ENCODE measurements around the gene NEUROD2. TPM values are rescaled to one million over a fixed set of nuclear protein-coding genes. Genes with fewer than 3 reads are reported as not detected.
A peak's percentile ranks its signal among the peaks of the same experiment; 100 is the strongest.

The NEUROD2 gene
- total RNA-seq, result not detected

DNA sequence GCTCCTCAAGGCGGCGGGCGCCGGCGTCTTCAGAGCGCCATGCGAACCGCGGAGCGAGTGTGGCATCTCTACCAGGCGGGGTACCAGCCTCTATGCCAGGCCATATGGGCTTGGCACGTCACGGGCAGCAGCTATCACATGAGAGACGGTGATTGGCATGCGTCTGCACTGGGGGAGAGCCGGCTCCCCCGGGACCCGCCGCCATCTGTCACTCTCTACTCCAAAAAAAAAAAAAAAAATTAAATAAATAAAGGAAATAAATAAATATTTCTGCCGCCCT is at the start of gene NEUROD2:
NEUROD2 (minus strand) TSS at position 70 of the 280 bp plus-strand sequence. CDS start 1,321 bp downstream, outside the sequence.
- Mint-ChIP-seq H3K27me3 (peaks cover 18 to 23% of the 10 kb centered on the region in 2 donors), H3K9me3 (no peaks in the 10 kb centered on the region), H3K36me3 (no peaks in the 10 kb centered on the region), H3K27ac (no peak within 1 kb of the TSS), H3K4me3 (no peak within 1 kb of the TSS), H3K4me1 (ENCODE audit: low read depth in 2 of 2) (peaks cover 0 to 6% of the 10 kb centered on the region in 2 donors)
- ATAC-seq (no peak), DNase-seq (ENCODE audit: low spot score) (no peak)

DNA sequence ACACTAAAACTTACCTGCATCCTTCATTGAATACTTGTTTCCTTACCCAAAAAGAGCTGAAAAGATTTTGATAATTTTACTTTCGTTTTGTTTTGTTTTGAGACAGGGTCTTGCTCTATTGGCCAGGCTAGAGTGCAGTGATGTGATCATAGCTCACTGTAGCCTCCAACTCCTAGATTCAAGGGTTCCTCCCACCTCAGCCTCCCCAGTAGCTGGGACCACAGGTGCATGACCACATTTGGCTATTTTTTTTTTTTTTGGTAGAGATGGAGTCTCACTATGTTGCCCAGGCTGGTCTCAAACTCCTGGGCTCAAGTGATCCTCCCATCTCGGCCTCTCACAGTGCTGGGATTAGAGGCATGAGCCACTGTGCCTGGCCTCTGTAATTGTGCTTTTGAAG is 47.4 kb upstream of the NEUROD2 start:
- no peaks in the 10 kb centered on the region for H3K36me3 Mint-ChIP-seq
- no peak overlapping the region for H3K4me3 Mint-ChIP-seq
- no peak for ATAC-seq
- no peaks in the 10 kb centered on the region for H3K27me3 Mint-ChIP-seq
- peaks cover 28 to 31% of the 10 kb centered on the region in 2 donors for H3K4me1 Mint-ChIP-seq (ENCODE audit: low read depth in 2 of 2)
- no peak for DNase-seq (ENCODE audit: low spot score)
- no peaks in the 10 kb centered on the region for H3K9me3 Mint-ChIP-seq
- peak overlapping the region in 1 of 2 donors; percentile 16 for H3K27ac Mint-ChIP-seq

DNA sequence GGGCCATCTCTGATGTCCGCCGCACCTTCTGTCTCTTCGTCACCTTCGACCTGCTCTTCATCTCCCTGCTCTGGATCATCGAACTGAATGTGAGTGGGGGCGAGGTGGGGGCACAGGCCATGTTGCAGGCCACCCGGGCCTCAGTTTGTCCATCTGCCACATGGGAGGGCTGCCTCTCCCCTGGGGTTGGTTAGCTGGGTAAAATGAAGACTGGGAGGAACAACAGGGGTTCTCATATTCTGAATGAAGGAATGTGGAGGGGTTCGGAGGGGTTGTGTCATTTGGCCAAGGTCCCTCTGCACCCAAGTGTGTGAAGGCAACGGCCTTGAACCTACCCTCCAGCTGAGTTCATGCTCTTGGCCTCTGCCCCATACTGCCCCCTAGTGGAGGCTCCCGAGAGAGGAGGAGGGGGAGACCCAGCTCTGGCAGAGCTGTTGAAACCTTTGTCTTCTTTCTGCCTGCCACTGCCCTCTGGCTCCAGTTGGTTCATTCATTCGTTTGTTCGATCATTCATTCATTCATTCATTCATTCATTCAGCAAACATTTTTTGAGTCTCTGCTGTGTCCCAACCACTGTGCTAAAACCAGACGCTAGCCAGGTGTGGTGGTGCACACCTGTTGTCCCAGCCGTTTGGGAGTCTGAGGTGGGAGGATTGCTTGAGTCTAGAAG is 46.1 kb upstream of the NEUROD2 start:
- Mint-ChIP-seq H3K27me3 (no peaks in the 10 kb centered on the region), H3K9me3 (no peaks in the 10 kb centered on the region), H3K4me1 (ENCODE audit: low read depth in 2 of 2) (peaks cover 37 to 39% of the 10 kb centered on the region in 2 donors), H3K27ac (peak overlapping the region in 1 of 2 donors; percentile 45), H3K4me3 (no peak overlapping the region), H3K36me3 (no peaks in the 10 kb centered on the region)
- DNase-seq (ENCODE audit: low spot score), result peak; percentile 77
- ATAC-seq, result peak; percentile 72 to 83

DNA sequence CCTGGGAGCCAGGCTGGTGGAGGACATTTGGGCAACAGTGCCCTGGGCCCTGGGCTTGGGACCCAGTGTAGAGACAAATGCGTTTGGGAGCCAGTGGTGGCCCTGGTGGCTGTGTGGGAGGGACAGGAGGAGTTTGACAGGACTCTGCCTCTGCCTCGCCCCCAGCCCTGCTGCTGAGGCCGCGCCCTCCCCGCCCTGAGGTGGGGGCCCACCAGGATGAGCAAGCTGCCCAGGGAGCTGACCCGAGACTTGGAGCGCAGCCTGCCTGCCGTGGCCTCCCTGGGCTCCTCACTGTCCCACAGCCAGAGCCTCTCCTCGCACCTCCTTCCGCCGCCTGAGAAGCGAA is 45.6 kb upstream of the NEUROD2 start:
- no peaks in the 10 kb centered on the region for H3K9me3 Mint-ChIP-seq
- peaks cover 39 to 43% of the 10 kb centered on the region in 2 donors for H3K4me1 Mint-ChIP-seq (ENCODE audit: low read depth in 2 of 2)
- peak in 1 of 2 donors; percentile 40 for ATAC-seq
- no peak for DNase-seq (ENCODE audit: low spot score)
- no peaks in the 10 kb centered on the region for H3K36me3 Mint-ChIP-seq
- no peak overlapping the region for H3K4me3 Mint-ChIP-seq
- no peak overlapping the region for H3K27ac Mint-ChIP-seq
- no peaks in the 10 kb centered on the region for H3K27me3 Mint-ChIP-seq

DNA sequence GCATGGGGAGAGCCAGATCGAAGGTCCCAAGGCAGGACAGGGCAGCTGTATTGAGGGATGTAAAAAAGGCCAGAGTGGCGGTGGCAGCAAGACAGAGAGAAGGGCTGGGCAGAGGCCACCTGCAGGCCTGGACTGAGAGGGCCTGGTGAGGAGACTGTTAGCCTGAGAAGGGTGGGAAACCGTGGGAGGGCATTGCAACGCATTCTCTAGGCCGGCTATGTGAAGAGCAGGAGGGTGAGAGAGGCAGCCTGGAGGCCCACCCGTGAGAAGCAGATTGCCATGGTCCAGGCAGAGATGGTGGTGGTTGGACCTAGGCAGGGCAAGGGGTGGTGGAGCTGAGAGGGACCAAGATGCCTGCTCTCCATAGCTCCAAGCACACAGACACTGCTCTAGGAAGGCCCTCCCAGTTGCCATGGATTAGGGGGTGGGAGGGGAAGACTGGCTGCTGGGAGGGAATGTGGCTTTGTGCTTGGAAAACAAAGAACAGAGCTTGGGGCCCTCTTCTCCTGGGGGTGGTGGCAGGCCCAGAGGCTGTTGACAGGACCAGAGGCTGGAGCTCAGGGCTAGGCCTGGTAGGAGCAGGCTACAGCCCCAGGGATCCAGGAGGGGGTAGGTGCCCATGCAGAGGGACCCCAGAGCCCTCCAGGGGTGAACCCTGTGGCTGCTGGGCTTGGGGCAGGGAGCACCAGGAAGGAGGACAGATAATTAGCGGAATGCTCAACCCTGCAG is 45.0 kb upstream of the NEUROD2 start:
- H3K27ac Mint-ChIP-seq, result peak overlapping the region; percentile 25 to 74

DNA sequence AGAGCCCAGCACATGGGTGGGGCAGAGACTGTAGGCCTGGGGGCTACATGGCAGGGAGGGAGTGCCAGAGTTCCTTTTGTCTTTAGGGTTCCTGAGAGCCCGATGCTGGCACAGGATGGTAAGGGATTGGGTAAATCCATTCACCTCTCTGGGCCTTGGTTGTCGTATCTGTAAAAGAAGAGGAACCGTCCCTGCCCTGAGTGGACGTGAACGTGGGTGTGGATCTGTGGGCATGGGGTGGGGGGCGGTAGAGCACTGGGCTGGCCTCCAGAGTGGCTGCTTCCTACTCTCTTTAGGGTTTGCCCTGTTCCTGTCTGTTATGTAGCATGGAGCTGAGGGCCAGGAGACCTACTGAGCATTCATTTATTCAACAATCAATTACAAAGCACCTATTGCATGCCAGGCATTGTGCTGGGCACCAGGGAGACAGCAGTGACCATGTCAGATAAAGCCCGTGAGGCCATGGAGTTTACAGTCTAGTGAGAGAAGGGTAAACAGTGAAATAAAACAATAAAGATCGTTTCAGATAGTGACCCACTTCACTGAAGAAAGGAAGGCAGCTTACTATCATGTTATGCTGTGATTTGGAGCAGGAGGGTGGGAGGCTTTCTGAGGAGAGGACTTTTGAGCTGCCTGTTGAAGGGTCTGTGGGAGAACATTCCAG is 44.3 kb upstream of the NEUROD2 start:
- no peaks in the 10 kb centered on the region for H3K36me3 Mint-ChIP-seq
- H3K27ac Mint-ChIP-seq, result peak overlapping the region; percentile 25 to 74
- no peaks in the 10 kb centered on the region for H3K27me3 Mint-ChIP-seq
- no peaks in the 10 kb centered on the region for H3K9me3 Mint-ChIP-seq
- H3K4me1 Mint-ChIP-seq (ENCODE audit: low read depth in 2 of 2), result peaks cover 42 to 43% of the 10 kb centered on the region in 2 donors
- ATAC-seq (no peak), DNase-seq (ENCODE audit: low spot score) (no peak)
- no peak overlapping the region for H3K4me3 Mint-ChIP-seq

More for the DNA sequence above, 45.0 kb upstream of the NEUROD2 start:
- no peaks in the 10 kb centered on the region for H3K27me3 Mint-ChIP-seq
- no peaks in the 10 kb centered on the region for H3K36me3 Mint-ChIP-seq
- peak in 1 of 2 donors; percentile 26 for ATAC-seq
- H3K4me3 Mint-ChIP-seq, result no peak overlapping the region
- no peaks in the 10 kb centered on the region for H3K9me3 Mint-ChIP-seq
- DNase-seq (ENCODE audit: low spot score), result no peak
- H3K4me1 Mint-ChIP-seq (ENCODE audit: low read depth in 2 of 2), result peaks cover 40 to 43% of the 10 kb centered on the region in 2 donors

DNA sequence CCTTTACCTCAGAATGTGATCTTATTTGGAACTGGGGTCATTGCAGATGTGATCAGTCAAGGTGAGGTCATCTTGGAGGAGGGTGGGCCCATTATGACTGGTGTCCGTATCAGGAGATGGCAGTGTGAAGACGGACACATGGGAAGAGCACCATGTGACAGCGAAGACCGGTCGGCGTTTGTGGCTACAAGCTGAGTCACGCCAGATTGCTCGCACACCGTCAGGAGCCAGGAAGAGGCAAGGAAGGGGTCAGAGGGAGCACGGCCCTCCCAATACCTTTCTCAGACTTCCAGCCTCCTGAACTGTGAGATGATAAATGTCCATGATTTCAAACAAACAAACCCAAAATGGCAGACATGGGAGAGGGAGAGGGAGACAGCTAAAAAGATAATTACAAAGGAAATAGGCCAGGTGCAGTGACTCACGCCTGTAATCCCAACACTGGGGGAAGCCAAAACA is 42.4 kb upstream of the NEUROD2 start:
- DNase-seq (ENCODE audit: low spot score) (no peak), ATAC-seq (no peak)
- Mint-ChIP-seq H3K27me3 (no peaks in the 10 kb centered on the region), H3K27ac (peak overlapping the region; percentile 25 to 74), H3K9me3 (no peaks in the 10 kb centered on the region), H3K4me1 (ENCODE audit: low read depth in 2 of 2) (peaks cover 38 to 41% of the 10 kb centered on the region in 2 donors), H3K36me3 (no peaks in the 10 kb centered on the region), H3K4me3 (no peak overlapping the region)

DNA sequence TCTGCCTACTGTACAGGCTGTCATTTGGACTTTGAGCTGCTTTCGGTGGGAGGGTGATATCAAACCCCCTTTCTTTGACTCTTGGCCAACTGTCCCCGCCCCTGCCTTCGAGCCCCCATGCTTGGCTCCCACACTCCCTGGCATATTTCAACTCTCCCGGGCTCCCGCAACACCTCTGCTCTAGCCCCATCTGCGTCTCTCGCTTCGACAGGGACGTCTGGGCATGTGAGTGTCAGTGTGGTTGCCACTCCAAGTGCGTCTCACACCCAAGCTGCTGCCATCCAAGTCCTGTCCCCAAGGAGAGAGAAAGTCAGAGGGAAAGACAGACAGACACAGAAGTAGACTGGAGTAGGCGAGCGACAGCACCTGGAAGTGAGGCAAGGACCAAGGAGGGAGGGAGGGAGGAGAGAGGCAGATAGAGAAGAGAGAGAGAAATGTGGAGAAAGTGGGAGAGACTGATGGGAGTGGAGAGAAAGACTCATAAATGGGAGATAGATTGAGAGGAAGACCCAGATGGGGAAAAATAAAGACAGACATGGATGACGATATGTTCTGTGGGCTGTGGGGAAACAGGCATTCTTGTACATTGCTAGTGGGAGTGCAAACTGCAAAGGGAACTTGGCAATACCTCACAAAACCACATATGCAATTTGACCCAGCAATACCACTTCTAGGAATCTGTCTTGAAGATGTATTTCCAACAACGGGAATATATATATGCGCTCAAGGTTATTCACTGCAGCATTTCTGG is 41.1 kb upstream of the NEUROD2 start:
- no peaks in the 10 kb centered on the region for H3K9me3 Mint-ChIP-seq
- ATAC-seq (no peak), DNase-seq (ENCODE audit: low spot score) (no peak)
- H3K27me3 Mint-ChIP-seq, result no peaks in the 10 kb centered on the region
- no peaks in the 10 kb centered on the region for H3K36me3 Mint-ChIP-seq
- H3K27ac Mint-ChIP-seq, result peak overlapping the region; percentile 2 to 10
- H3K4me1 Mint-ChIP-seq (ENCODE audit: low read depth in 2 of 2), result peaks cover 41 to 51% of the 10 kb centered on the region in 2 donors
- H3K4me3 Mint-ChIP-seq, result no peak overlapping the region

DNA sequence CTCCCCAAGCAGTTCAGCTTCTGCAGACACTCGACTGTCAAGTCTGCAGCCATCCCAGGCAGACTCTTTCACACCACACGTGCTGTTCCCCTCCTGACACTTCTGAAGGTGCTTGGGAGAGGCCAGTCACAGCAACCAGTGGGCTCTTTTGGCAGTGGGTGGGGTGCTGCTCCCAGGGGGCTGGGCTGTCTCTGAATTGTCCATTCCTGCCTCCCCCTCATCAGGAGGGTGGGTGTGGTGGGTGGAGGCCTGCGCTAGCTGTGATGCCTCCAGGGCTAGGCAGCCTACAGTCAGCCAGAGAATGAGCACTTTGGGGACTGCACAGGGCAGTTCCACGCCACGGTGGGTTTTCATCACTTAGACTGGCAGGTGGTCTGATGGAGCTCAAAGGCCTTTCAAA is 39.5 kb upstream of the NEUROD2 start:
- Mint-ChIP-seq H3K4me1 (ENCODE audit: low read depth in 2 of 2) (peaks cover 49 to 61% of the 10 kb centered on the region in 2 donors), H3K9me3 (no peaks in the 10 kb centered on the region), H3K36me3 (no peaks in the 10 kb centered on the region), H3K27ac (no peak overlapping the region), H3K4me3 (no peak overlapping the region), H3K27me3 (no peaks in the 10 kb centered on the region)
- DNase-seq (ENCODE audit: low spot score) (no peak), ATAC-seq (no peak)

DNA sequence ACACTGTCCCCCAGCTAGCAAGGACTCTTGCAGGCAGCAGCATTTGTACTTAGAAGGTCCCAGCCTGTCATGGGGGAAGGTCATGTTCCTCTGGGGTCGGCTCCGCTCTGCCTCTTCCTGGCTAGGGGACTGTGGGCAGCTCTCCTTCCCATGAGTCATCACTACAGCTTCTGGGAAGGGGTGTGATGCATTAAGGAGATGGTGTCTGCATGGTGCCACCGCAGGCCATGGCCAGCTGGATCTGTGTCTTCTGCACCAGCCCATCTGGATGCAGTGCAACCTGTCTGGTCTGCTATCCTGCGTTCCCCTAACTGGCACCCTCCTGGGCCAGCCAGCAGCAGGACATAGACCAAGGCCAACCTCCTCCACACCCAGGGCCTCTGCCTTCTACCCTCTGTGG is 35.6 kb upstream of the NEUROD2 start:
- H3K4me3 Mint-ChIP-seq, result peak overlapping the region; percentile 41
- DNase-seq (ENCODE audit: low spot score), result no peak
- H3K27ac Mint-ChIP-seq, result peak overlapping the region; percentile 1 to 43
- no peak for ATAC-seq
- H3K36me3 Mint-ChIP-seq, result peaks cover under 1% of the 10 kb centered on the region
- no peaks in the 10 kb centered on the region for H3K27me3 Mint-ChIP-seq
- H3K9me3 Mint-ChIP-seq, result no peaks in the 10 kb centered on the region
- peaks cover 57 to 71% of the 10 kb centered on the region in 2 donors for H3K4me1 Mint-ChIP-seq (ENCODE audit: low read depth in 2 of 2)

DNA sequence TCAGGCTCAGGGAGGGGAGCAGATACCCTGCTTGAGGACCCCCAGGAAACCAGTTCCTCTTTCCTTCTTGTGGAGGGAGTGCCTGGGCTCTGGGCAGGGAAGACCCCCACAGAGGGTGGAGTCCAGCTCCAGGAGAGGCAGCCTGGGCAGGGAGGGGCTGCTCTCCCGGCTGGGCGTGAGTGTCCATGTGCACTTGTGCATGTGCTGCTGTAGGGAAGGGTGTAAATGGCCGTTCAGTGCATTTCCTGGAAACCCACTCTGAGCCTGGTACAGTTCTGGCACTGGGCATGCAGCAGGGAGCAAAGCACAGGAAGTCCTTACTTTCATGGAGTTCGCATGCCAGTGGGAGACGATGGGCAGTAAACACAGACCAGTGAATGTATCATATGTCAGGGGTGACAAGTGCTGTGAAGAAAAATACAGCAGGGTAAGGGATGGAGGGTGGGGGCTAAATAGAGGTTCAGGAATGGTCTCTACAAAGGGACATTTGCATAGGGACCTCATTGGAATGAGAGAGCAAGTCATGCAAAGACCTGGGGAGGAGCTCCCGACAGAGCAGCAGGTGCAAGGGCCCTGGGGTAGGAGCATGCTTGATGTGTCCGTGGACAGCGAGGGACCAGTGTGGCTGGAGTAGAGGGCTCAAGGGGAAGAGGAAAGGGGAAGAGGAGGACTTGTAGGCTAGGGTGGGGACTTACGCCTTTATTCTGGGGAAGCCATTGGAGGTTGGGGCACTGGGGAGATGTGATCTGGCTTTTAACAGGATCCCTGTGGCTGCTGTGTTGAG is 34.8 kb upstream of the NEUROD2 start:
- DNase-seq (ENCODE audit: low spot score) (no peak), ATAC-seq (no peak)
- peaks cover 4% of the 10 kb centered on the region for H3K36me3 Mint-ChIP-seq
- peak overlapping the region; percentile 1 to 43 for H3K27ac Mint-ChIP-seq
- peak overlapping the region; percentile 41 for H3K4me3 Mint-ChIP-seq
- H3K9me3 Mint-ChIP-seq, result no peaks in the 10 kb centered on the region
- H3K27me3 Mint-ChIP-seq, result no peaks in the 10 kb centered on the region
- peaks cover 65 to 76% of the 10 kb centered on the region in 2 donors for H3K4me1 Mint-ChIP-seq (ENCODE audit: low read depth in 2 of 2)

DNA sequence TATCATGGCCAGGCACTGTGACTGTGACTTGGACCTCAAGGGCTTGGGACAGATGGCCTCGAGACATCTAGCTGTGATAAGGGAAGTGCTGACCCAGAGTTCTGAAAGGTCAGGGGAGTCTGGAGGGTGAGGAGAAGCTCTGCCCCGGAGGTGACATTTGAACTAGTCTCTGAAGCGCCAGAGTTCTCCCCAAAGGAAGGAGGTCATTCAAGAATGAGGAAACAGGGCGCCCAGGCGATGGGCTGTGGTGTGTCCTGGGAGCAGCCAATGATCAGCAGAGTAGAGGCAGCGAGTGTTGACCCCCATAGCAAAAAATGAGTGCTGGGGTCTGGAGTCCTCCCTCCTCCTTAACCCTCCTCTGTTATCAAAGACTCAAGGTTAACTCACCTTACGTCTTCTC is 34.2 kb upstream of the NEUROD2 start:
- peak overlapping the region; percentile 16 to 92 for H3K27ac Mint-ChIP-seq
- H3K9me3 Mint-ChIP-seq, result no peaks in the 10 kb centered on the region
- H3K27me3 Mint-ChIP-seq, result no peaks in the 10 kb centered on the region
- DNase-seq (ENCODE audit: low spot score) (no peak), ATAC-seq (no peak)
- no peak overlapping the region for H3K4me3 Mint-ChIP-seq
- peaks cover 4% of the 10 kb centered on the region for H3K36me3 Mint-ChIP-seq
- peaks cover 67 to 76% of the 10 kb centered on the region in 2 donors for H3K4me1 Mint-ChIP-seq (ENCODE audit: low read depth in 2 of 2)

DNA sequence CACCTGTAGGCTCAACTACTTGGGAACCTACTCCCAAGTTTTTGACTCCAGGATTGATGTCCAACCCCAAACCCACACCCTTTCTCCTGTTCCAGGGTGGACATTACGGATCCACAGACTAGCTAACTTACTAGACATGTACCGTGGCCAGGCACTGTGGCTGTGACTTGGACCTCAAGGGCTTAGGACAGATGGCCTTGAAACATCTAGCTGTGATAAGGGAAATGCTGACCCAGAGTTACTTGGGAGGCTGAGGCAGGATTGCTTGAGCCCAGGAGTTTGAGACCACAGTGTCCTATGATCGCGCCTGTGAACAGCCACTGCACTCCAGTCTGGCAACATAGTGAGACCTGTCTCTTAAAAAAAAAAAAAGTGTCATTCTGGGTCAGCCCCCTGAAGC is 33.4 kb upstream of the NEUROD2 start:
- Mint-ChIP-seq H3K4me1 (ENCODE audit: low read depth in 2 of 2) (peaks cover 67 to 80% of the 10 kb centered on the region in 2 donors), H3K36me3 (peaks cover 4% of the 10 kb centered on the region), H3K4me3 (no peak overlapping the region), H3K27me3 (no peaks in the 10 kb centered on the region), H3K9me3 (no peaks in the 10 kb centered on the region), H3K27ac (peak overlapping the region; percentile 16 to 92)
- ATAC-seq (no peak), DNase-seq (ENCODE audit: low spot score) (no peak)

Measured in natural killer cell treated with Interleukin-12 subunit alpha and Interleukin-12 subunit beta and Interleukin-15 and Interleukin-18, amount 100 ng/mL, for 72 hours (primary cell).